ENCODE measurements around the gene MOGAT3.
A peak's percentile ranks its signal among the peaks of the same experiment; 100 is the strongest.

The MOGAT3 gene, protein sequence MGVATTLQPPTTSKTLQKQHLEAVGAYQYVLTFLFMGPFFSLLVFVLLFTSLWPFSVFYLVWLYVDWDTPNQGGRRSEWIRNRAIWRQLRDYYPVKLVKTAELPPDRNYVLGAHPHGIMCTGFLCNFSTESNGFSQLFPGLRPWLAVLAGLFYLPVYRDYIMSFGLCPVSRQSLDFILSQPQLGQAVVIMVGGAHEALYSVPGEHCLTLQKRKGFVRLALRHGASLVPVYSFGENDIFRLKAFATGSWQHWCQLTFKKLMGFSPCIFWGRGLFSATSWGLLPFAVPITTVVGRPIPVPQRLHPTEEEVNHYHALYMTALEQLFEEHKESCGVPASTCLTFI

DNA sequence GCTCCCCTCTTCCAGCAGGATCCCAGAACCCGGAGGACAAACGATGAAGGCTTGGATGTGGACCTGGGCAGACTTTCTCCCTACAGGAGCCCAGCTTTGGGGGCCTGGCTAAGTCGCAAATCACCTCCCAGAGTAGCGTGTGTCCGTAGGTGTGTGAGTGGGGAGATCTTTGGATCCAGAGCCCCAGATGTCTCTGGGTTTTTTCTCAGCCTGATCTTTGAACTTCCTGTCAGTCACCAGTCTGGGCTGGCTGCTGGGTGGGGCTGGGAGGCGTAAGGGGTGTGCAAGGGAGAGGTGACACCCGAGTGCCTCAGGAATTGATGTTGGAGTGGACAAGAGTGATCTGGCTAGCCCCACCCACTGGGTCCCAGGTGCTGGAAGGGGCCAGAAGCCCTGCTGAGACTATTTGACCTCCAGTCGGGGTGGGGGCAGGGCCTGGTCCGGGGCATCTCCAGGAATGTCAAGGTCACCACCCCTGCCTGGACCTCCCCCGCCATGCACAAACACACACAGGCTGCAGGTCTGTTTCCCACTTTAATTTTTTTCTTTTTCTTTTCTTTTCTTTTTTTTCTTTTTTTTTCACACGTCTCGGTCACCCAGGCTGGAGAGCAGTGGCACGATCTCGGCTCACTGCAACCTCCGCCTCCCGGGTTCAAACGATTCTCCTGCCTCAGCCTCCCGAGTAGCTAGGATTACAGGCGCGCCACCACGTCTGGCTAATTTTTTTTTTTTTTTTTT is at the start of gene MOGAT3:
Gene MOGAT3, minus strand, starts transcription at position 175 of the 738 bp plus-strand sequence. CDS start 182 bp downstream, outside the sequence.
- no peak for DNase-seq

DNA sequence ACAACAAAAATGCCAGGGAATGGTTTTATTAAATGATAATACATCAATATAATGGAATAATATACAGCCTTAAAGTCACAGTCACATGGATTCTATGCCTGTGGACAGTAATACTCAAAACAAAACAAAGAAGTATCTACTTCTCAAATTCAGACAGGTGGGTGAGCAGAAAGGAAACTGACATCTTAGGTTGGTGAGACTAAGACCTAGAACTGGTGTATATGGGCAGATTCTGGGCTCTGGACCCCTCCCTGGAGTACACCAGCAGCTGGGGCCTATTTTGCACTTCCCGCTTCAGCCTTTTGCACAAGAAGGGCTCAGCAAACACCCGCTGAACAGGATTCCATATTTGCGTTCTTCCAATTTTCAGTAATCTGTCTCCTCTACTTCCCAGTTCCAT is 49.5 kb upstream of the MOGAT3 start:
- DNase-seq, result no peak

DNA sequence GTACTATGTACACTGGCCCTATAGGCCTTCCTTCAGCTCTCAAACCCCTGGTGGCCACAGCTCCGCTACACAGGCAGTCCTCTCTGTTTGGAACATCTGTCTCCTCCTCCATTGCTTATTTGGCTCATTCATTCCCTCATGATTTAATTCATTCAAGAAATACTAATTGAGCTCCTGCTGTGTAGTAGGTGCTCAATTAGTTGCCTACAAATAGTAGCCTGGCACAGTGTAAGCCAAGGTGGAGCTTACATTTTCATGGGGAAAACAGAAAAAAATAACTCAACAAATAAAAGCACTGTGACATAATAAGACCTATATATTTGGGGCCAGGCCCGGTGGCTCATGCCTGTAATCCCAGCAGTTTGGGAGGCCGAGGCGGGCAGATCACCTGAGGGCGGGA is 47.4 kb upstream of the MOGAT3 start:
- no peak for DNase-seq

DNA sequence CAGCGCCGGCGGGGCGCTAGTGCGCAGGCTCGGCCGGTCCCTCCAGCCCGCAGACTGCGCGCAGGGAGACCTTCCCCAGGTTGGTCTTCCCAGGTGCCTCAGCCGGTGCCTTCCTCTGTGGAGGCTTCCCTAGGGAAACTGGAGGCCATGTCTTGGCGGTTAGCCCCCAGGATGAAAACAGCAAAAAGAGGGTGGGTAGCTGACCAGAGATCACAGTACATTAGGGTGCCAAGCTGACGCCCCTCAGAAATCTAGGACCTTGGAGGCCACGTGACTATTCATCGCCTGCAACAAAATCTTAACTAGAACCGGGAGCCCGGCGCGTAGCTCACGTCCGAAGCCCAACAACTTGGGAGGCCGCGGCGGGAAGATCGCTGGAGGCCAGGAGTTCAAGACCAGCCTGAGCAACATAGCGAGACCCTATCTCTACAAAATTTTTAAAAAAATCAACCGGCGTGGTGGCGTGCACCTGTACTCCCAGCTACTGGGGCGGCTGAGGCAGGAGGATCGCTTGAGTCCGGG is 44.4 kb upstream of the MOGAT3 start:
- DNase-seq, result no peak

DNA sequence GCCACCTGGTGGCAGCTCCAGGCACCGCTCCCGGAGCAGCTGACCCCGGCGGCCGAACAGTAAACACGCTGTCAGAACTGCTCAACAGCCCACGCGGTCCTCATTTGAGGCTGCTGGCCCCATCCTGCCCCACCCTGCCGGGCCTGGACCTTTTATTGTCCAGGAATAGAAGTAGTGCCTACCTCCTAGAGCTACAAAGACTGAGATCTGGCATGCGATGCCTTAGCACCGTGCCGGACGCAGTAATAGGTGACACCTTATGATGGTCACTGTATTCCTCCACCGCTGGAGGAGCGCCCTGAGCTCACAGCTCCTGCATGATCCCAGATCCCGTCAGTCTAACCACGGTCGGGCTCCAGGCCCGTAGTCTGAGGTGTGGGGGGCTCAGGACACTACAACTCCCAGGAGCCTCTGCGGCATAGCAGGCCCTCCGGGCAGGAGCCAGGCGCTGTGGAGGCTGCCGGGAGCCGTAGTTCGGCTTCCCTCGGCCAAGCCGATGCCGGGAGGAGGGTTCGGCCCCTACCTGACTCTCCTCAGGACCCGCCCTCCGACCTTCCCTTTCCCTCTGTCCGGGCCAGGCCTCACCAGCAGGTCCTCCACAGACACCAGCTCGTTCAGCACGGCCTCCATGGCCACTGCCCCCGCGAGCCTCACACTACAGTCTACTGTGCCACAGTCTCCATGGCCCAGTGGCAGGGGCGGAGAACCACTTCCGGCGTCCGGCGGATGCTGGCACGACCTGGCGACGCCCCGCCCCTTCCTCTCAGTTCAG is 43.7 kb upstream of the MOGAT3 start, which contains the start of gene FIS1:
Gene FIS1, minus strand, starts transcription at position 707 of the 772 bp plus-strand sequence. Its CDS starts 77 bp downstream, at position 630.
- peak; percentile 95 for DNase-seq

DNA sequence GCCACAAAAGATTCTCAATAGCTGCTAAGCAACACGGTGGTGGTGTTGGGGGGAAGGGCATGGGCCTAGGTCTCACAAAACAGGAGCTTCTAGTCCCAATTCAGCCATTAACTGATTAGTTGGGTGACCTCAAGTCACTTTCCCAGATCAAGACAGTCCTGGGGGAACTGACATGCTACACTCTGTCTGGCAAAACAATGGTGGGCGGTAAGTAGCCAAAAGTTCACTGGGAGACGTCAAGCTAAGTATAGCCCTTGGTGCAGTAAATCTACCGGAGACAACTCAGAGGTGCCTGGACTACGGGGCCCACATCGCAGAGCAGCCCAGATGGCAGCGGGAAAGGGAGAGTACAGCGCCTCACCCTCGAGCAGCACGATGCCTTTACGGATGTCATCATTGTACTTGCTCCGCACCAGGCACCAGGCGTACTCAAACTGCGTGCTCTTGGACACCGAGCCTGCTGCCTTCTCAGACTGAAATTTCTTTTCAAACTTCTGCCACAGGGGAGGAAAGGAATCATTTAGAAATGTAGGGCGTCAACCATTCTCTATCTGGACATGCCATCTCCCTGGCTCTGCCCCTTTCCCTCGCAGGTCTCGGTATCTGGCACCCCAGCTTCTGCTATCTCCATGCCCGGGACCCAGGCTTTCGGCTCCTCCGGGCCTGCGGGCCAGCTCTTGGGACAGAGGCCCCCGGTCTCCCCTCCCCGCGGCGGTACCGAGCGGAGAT is 43.0 kb upstream of the MOGAT3 start:
- DNase-seq, result no peak

DNA sequence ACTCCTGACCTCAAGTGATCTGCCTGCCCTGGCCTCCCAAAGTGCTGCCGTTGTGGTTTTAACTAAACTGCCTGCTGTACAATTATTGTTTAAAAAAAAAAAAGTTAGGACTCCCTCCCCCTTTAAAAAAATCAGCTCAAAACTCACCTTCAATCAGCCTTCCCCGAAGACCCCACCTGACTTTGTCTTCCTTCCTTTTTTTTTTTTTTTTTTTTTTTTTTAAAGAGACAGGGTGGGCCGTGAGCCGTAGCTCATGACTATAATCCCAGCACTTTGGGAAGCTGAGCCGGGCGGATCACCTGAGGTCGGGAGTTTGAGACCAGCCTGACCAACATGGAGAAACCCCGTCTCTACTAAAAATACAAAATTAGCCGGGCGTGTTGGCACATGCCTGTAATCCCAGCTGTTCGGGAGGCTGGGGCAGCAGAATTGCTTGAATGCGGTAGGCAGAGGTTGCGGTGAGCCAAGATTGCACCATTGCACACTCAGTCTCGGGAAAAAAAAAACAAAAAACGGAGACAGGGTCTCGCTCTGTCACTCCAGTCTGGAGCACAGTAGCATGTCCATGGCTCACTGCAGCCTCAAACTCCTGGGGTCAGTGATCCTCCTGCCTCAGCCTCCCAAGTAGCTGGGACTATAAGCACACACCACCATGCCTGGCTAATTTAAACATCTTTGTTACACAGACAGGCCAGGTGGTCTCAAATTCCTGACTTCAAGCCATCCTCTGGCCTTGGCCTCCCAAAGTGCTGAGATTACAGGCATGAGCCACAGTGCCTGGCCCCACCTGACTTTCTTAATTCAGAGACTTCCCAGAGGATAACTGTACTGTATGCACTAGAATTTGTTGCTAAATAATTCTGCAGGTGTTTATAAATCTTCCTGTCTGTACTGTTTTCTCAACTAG is 40.9 kb upstream of the MOGAT3 start:
- DNase-seq, result no peak

DNA sequence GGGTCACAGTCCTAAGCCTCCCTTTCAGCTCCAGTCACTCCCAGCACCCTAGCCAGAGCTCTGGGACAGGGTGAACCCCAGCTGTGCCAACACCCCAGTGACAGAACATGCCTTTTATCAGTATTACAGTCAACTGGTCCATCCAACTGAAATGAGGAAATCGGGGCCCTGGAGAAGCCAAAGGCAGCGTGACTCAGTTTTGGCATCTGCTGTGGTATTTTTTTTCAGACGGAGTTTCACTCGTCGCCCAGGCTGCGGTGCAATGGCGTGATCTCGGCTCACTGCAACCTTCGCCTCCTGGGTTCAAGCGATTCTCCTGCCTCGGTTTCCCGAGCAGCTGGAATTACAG is 40.2 kb upstream of the MOGAT3 start:
- DNase-seq, result no peak

DNA sequence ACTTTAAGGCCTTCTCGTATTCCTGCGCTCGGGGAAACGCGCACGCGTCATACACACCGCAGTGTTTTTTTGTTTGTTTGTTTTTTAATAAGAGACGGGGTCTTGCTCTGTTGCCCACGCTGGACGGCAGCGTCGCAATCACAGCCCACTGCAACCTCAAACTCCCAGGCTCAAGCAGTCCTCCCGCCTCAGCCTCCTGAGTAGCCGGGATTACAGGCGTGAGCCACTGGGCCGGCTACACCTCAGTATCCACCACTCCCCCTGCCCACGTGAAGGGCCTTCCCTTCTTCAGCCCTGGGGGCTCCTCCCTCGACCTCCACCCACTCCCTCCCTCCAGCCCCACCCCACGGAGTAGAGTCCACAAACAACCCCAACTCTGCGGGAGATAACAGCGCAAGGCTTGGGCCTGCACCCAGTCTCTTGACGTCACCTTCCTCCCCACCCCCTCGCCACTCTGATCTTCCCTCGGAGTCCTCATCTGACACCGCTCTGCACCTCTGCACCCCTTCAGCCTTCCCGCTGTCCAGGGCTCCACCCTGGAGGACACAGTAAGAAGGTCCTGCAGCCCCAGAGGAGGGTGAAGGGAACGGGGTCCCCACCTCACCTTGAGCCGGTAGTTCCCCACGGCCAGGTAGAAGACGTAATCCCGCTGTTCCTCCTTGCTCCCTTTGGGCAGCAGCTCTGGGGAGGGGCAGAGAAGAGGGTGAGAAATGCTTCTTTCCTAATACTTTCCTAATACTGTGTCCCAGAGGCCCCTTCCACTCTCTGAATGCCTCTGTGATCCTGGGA is 39.6 kb upstream of the MOGAT3 start:
- no peak for DNase-seq

DNA sequence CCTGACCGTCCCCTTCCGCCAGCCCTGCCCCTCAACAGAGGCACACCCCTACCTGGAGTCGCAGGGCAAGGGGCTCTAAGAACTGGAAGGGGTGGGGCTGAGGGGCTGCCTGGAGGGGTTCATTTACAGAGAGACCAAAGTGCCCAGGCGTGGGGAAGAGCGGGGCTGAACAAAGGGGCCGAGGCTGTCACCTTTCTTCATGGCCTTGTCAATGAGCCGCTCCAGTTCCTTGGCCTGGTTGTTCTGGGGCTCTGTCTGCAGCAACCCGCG is 39.0 kb upstream of the MOGAT3 start:
- no peak for DNase-seq

DNA sequence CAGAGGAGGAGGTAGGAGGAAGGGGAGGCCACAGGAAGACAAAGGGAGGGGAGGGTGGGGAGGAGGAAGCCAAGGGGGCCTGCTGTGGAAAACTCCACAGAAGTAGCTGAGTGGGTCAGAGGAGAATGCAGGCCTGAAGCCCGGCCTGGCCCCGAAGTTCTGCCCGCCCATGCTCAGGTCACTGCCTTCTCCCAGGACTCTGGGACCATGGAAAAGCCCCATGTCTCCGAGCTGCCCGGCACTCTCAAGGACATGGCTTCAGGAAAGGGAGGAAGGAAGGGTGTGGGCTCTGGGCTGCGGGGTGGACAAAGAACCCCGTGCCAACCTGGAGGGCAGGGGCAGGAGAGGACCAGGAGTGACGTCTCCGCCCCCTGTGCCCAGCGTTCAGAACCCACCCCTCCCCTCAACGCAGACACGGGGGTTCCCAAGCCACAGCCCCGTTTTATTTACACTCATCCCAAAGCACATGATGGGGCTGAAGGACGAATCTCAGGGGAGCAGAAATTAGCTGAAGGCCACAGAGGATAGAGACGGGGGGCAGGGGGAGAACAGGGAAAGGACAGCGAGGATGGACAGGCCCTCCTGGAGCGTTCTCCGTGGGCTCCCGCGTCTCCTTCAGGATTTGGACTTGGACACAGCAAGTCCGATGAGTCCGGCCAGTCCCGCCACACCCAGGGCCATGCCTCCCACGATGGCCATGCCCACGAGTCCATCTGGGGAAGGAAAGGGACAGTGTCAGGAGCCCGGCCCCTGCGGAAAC is 38.5 kb upstream of the MOGAT3 start:
- DNase-seq, result no peak

DNA sequence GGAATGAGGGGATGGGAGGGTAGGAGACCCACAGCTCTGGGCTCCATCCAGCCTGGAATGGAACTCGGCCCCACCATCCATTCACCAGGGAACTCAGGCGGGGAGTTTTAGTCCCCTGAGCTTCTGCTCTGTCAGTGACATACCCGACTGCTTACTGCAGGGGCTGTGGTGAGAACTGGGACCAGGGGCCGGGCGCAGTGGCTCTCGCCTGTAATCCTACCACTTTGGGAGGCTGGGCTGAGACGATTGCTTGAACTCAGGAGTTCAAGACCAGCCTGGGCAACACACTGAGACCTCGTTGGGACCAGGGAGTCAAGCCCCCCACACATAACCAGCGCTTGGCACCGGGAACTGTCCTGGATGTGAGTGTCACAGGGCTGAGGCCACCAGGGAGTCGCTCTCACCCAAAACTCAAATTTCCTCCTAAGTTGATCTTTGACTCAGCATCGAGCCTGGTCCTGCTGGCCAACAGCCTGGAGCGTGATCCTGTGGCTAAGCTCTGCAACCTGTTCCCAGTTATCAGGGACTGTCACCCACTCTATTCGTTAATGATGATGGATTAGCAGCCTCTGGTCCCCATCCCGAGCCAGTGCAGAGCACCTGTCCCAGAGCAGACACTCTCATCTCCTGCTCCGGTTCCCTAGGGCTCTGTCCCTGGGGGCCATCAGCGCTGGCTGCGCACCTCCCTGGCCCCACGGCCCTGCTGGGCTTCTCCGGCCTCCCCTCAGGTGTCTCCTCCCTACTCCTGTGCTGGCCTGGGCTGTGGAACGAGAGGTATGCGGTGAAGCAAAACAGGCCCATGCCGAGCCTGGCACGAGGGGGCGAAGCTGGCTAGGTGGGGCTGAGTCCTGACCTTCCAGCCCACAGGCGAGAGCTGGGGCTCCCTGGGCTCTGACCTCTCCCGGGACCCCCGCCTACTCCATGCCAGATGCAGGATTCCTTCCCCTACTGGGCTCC is 37.7 kb upstream of the MOGAT3 start:
- DNase-seq, result no peak

DNA sequence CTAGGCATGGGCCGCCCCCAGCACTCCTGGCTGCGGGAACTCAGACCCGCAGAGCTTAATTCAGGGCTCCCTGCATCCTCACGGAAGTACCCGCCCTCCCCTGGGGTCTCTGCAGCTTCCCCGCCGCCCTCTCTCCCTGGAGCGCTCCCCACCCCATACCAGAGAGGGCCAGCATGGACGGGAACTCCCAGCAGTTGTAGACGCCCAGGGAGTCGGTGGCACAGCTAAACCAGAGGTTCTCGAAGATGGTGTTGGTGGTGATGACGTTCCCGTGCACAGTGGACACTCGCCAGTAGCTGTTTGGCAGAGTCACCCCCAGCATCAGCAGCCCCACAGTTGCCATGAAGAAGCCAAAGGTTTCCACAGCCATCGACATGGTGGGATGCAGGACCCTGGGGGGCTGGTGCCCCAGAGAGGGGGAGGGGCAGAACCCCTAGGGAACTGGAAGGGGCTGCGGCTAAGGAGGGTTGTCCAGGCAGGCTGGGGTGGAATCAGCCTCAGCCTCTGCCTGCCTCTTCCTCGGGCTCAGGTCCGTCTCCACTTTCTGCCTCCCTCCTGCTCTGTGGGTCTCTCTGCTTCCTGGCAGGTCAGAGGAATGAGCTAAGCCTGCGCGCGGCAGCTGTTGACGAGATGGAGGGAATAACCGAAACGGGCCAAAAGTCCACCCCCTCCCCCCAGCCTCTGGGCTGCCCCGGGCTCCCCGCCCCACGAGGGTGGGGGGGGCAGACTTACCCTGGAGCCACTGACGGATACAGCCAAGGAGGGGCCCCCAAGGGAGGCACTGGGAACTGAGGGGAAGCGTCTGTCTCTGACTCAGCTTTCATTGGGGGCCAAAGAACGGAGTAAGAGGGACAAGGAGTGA is 36.6 kb upstream of the MOGAT3 start, which contains the start of gene CLDN15:
Gene CLDN15, minus strand, starts transcription at position 597 of the 862 bp plus-strand sequence. Its CDS starts 221 bp downstream, at position 376.
- DNase-seq, result no peak

DNA sequence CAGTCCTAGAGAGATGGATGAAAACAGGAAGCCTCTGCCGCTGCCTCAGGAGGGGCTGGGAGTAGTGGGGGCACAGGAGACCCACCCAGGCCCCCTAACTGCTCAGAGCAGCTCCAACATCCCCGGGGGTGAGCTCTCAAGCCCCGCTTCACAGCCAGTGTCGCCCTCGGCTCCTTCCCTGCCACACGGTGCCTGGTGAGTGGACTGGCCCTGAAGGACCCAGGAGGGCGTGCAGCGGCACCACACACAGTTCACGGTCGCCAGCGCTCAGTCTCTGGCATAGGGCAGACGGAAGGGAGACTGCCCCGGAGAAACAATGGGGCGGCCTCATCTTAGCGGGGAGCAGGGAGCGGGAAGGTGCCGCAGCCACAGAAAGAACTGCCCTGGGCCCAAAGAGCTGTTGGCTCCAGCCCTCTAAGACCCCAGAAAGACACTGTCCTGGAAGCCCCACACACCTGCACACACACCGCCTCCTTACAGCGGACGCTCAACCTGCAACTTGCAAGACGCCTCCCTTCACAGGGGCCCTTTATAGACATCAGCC is 35.5 kb upstream of the MOGAT3 start:
- DNase-seq, result no peak

DNA sequence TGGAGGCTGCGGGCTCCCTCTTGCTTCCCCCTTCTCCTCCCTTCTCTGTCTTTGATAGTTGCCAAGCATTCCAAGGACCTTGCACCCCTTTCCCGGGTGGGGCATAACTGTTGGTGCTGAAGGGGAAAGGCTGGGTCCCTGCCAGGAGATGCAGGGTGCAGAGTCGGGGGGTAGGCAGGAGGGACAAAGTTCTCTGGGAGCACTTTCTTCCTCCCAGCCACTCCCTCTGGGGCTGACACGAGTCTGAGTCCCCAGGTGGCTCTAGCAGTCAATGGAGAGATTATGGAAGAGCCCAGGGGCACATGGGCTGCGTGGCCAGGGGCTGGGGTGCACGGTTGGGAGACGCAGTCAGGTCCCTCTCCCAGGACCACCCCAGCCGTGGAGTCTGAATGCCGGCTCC is 34.7 kb upstream of the MOGAT3 start:
- no peak for DNase-seq

DNA sequence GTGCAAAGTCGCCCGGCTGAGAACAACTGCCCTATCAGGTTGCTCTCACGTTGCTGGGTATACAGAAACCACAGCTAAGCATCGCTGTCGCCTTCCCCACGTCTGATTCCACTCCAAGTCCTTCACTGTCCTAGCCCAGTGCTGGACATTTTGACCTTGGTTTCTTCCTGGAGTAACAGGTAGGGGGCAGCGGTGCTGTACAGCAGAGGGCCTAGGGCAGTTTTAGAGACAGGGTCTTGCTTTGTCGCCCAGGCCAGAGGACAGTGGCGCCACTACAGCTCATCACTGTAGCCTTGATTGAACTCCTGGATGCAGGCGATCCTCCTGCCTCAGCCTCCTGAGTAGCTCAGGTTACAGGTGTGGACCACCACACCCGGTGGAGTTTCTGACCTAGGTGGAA is 34.2 kb upstream of the MOGAT3 start:
- no peak for DNase-seq

DNA sequence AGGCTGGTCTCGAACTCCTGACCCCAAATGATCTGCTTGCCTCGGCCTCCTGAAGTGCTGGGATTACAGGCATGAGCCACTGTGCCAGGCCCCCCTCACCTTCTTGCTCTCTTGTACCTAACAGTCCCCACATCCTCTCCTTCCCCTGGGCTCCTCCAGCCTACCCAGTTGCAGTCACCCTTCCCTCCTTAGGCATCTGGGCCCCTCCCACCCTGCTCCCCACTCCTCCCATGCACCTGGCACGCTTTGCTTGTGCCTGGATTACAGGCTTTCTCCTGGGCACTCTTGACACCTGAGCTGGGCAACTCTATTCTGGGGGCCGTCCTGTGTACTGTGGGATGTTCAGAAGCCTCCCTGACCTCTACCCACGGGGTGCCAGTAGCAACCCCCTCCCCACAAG is 33.8 kb upstream of the MOGAT3 start:
- DNase-seq, result no peak
